ENCODE data around the gene SLC6A19.
A peak's percentile ranks its signal among the peaks of the same experiment; 100 is the strongest.

The SLC6A19 gene

DNA sequence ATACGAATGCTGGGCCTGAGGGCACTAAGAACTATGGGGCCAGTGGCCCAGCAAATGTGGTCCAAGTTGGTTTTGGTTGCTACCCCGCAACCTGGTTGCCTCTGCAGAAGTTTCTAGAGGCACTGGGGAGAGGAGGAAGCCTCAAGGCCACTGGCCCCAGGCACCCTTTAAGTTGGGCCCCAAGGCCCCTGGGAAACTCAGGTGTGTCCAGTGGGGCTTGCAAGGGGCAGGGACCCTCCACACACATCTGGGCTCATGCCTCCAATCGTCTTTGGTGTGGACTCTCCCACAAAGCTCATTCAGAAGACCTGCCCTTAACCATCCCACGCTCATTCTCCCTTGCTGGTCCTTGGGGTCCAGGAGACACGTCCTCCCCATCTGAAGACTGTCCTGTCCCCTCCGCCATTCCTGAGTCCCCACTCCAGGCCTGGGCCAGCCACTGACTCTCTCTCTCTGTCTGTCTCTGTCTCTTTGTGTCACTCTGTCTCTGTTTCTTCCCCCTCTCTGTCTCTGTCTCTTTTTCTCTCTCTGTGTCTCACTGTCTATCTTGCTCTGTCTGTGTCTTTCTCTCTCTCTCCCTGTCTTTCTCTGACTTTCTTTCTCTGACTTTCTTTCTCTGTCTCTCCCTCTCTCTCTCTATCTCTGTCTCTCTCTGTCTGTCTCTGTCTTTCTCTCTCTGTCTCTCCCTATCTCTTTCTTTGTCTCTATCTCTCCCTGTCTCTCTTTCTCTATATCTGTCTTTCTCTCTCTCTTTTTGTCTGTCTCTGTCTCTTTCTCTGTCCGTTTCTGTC lies 3.3 kb upstream of the SLC6A19 start:
- no peak for DNase-seq

DNA sequence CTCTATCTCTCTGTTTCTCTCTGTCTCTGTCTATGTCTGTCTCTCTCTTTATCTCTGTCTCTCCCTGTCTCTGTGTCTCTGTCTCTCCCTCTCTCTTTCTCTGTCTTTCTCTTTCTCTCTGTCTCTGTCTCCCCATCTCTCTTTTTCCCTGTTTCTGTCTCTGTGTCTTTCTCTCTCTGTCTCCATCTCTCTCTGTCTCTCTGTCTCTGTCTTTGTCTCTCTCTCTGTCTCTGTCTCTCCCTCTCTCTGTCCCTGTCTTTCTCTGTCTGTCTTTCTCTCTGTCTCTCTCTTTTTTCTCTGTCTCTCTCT lies 2.1 kb upstream of the SLC6A19 start:
- no peak for DNase-seq

DNA sequence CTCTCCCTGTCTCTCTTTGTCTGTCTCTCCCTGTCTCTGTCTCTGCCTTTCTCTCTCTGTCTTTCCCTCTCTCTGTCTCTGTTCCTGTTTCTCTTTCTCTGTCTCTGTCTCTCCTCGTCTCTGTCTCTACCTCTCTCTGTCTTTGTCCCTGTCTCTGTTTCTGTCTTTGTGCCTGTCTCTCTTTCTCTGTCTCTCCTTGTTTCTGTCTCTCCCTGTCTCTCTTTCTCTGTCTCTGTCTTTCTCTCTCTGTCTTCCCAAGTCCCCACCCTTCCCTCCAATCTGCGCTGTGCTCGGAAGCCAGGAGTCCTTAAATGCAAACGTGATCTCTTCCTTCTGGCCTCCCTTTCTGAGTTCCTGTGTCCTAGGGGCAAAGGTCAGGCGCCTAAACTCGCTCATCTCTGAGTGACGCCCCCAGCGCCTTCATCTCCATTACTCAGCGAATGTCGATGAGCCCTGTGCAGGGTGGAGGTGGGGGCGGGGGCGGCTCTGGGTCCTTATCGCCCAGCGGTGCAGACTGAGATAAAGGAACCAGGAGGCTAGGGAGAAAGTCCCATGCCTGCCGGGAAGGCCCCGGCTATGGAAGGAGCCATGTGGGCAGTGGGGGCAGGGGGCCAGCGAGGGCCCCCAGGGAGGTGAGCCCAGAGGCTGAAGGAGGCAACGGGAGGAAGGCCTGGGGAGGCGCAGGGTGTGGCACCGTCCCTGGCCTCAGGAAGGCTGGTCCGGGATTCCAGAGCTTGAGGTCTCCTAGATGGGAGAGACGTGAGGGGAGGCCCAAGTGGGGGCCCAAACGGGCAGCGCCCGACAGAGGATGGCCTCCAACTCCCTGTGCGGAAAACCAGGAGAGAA lies 1.5 kb upstream of the SLC6A19 start:
- DNase-seq, result no peak

DNA sequence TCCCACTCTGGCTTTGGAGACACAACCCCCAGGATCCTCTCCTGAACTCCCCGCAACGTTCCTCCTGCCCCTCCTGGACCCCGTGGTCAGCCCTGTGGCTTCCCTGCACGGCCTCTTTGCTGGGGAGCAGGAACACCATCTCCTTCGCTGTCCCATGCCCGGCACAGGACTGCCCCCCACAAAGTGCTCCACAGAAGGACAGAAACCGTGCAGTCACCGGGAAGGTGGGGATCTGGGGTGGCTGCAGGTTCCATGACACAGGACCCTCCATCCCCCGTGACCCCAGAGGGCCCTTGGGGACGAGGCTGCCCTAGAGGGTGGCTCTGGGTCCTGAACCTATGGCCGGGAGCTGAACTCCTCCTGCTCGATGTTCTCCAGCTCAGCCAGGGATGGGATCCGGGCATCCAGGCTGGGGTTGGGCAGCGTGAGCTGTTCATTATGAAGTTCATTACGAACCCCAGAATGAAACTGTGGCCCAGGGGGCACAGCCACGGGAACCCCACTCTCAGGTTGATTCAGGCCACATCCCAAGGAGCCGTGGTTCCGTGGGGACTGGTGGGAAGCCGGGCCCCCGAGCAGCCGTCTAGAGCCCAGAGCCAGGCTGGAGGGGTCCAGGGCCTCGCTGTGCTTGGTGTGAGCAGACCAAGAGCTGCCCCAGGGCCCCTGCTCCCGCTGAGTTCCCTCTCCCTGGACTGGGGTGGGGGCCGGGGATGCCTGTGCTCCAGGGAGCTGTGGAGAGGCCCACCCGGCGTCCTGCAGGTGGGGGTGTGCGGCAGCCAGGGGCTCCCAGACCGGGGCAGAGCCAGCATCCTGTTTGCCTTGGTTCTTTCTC lies 684 bp upstream of the SLC6A19 start:
- DNase-seq, result no peak

DNA sequence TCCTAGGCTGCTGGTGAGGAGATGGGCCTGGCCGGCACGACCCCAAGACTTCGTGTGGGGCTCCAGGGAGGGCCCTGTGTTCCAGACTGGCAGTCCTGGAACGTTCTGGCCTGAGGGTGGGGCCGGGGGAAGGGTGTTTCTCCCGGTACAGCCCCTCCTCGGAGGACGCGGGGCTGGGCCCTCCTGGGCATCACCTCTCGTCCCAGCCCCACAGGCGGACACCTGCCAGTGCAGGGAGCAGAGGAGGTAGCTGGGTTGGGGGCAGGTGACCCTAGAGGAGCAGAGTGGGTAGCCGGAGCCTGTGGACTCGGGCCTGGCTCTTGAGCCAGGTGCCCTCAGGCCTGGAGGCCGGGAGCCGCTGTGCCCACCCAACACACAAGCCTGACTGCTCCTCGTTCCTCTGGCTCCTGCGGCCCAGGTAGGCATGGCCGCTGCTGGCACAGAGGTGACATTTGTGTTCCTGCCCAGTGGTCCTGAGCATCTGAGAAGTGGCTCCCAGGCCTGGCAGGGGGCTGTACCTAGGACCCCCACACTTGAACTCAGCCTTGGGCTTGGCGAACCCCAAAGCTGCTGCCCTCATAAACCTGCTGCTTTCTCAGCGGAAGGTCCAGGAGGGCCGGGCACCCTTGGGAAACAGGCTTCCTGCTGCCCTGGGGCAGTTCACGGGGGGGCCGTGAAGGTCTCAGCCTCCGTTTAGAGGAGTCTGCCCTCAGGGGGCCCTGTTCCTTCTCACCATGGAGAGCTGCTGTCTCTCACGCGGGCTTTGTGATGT lies 817 bp downstream of the SLC6A19 start:
- no peak for DNase-seq

GRCh38 chr5:1202798-1203185 lies 1.4 kb downstream of the SLC6A19 start:
- DNase-seq, result no peak

DNA sequence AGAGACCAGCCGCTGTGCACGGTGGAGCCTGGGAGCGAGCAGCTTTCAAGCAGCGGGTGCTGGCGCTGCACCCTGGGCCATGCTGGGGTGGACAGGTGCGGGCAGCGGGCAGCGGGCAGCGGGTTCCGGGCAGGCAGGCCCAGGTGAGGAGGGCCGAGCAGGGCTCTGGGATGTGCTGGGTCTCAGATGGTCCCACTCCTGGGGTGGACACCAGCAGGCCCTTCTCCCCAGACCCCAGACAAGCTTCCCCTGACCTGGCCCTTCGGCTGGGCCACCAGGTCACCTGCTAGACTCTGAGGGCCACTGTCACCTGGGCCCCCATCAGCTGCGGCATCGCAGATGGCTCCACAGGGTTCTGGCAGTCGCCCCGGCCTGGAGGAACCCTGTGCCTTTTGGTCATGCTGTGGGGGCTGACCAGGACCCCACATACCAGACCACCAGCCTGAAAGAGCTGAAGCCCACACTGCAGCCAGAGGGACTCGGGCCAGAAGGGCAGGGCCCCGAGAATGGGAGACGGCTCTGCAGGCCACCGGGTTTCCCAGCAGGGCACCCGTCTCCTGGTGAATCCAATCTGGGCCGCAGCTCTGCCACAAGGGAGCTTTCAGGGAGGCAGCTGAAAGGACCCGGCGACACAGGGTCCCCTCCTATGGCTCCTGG lies 2.0 kb downstream of the SLC6A19 start:
- no peak for DNase-seq

DNA sequence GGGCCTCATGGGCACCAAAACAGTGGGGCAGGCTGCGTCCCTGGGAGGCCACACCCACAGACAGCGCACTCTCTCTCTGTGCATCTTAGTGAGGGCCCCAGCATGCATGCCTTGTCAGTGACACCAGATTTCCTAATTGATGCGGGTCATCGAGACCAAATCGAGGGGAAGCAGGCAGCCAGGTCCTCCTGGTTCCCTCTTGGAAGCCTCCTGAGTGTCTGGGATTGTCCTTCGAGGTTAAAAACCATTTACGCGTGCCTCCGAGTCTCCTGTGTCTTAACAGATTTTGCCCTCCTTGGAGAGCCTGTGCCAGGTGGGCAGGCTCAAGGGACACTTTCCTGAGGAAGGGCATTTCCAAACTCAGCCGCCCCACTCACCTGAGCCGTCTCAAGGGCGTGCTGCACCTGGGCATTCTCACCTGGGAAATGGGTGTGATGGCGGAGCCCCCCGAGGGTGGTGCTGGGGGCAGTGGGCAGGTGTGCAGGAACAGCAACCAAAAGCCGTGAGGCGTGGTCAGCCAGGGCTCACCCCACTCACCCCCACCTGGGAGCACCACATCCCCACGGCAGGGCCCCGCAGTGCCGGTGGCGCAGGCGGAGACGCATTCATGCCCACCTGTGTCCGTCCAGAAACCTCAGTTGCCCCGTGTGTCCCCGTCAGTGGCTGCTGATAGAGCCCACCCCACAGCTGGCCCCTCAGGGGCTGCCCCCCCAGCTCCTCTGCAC lies 2.7 kb downstream of the SLC6A19 start:
- DNase-seq, result no peak

DNA sequence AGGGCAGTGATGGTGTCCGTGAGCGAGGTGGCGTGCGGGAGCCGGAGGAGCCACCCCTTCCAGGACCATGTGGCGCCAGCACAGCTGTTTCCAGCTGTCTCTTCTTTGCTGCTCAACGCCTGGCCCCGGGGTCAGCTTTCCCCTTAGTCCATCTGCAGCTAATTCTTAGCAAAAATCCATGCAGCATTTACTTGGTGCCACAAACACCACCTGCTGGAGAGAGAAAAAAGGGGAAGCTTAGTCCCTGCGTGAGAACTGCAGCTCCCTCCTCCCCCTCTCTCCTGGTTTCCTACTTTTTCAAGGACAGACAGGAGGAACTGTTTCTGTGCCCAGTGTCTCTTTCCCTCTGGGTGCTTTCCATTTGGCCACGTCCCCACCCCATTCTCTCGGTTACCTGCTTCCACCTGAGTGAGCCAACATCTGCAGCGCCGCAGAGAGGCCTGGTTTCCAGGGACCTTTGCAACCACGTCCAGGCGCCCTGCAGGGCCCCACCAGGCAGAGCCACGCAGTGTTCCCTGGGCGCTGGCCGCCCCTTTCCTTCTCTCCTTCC lies 3.4 kb downstream of the SLC6A19 start:
- peak; percentile 31 for DNase-seq

- no peak for DNase-seq
These were observed 4.1 kb downstream of the SLC6A19 start for GRCh38 chr5:1205255-1206180.

- no peak for DNase-seq
These were observed 5.4 kb downstream of the SLC6A19 start for GRCh38 chr5:1206521-1207412.

- DNase-seq, result no peak
These were observed 6.2 kb downstream of the SLC6A19 start for GRCh38 chr5:1207555-1207954.

DNA sequence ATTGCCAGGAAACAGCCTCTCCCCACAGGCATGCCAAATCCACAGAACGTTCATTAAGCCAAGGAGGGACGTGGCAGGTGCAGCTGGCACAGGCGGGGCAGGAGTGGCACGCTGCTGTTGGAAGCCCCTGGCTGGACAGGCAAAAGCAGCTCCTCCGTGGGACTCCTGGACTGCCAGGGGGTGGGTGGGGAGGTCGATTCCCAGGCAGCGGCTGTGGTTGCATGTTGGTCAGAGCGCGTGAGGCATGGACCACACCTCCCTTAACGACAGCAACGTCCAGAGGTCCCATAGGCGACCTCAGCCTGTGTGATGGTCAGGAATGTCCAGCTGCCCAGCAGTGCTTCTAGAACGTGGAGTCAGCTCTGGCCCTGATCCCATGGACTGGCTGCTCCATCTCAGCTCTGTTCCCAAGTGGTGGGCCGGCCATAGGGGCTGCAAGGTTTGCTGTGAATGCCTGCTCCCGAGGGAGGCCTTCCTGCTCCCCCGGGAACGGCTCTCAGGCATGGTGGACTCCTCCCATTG lies 6.9 kb downstream of the SLC6A19 start:
- DNase-seq, result no peak

GRCh38 chr5:1208743-1209488 lies 7.5 kb downstream of the SLC6A19 start:
- peak; percentile 62 for DNase-seq

GRCh38 chr5:1209489-1209852 lies 8.1 kb downstream of the SLC6A19 start:
- DNase-seq, result no peak

GRCh38 chr5:1209896-1210776 lies 8.7 kb downstream of the SLC6A19 start:
- DNase-seq, result no peak

GRCh38 chr5:1210832-1211251 lies 9.4 kb downstream of the SLC6A19 start:
- no peak for DNase-seq

Data from DMS153 (cell line).